Fibroblast of skin of right biceps (primary cell): ENCODE results near the gene SLC39A6.
"Not testable (repeated sequence)": the region's sequence is repeated elsewhere in the genome, so short reads cannot be mapped to it uniquely, and the experiment has no call there.

Experiments
- DNase-seq: peaks from one replicate; pipeline ENCODE4 v3.0.0-alpha.2; 2013

Gene SLC39A6

DNA sequence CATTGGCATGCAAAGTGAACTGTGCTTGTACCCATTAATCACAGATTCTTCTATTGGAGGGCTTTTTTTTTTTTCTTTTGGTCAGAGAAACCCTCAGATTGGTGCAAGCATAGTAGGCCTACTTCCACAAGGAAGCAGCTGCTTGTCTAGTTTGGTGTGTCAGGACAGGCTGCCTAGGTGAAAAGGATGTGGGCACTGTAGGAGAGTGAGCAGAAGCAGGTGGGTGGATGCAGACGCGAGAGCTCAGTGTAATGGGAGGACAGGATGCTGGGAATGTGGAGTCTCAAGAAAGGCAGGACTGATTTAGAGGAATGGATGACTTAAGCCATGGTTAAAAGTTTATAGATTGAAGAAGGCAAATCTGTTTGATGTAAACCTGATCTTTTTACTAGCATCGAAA is 3.6 kb upstream of the SLC39A6 start:
- no peak for DNase-seq

DNA sequence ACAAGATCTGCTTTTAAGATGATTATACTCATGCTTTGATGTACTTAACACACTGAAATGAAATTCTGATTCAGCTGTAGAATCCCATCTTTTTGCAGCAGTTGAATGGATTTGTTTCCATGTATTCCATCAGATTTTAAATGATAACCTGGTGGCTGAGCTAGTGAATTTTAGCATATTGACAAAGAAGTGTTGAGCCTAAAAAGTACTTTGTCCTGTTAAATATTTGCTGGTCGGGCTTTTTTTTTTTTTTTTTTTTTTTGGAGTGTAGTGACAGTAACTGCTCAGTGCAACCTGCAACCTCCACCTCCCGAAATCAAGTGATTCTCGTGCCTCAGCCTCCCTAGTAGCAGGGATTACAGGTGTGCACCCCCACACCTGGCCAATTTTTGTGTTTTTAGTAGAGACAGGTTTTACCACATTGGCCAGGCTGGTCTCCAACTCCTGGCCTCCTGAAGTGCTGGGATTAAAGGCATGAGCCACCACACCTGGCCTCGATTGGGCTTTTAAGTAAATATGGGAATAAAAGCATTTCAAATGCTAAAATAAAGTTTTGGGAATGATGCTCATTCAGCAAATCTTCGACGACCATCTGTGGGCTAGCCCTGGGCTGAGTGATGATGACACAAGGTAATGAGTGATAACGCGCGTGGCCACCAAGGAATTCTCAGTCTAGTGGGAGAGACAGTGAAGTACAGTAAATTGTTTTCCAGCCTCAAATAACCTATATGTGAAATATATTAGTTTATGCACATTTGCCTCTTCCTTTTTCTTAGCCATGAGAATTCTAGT is 2.7 kb upstream of the SLC39A6 start:
- DNase-seq = no peak

DNA sequence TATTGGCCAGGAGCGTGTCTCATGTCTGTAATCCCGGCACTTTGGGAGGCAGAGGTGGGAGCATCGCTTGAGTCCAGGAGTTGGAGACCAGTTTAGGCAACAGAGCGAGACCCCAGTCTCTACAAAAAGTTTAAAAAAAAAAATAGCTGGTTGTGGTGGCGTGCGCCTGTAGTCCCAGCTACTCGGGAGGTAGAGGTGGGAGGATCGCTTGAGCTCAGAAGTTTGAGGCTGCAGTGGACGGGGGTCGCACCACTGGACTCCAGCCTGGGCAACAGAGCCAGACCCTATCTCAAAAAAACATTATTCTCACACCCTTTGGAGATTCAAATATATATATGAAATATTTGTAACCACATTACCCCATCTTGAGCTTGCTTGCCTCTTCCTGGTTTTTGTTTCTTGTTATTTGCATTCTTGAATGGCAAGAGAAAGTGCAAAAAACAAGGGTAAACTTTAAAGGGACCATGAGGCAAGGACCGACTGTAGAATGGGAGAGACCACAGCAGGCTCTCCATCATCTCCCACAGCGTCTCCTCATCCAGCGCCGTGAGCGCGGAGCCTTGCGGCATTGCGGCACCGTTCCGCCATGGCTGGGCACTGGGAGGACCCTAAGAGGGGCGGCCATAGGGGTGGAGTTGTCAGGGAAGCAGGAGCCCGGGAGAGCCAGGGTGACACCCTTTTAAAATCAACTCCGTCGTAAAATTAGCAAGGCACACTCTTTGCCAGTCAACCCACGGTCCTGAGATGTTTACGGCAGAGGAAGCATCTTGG is 1.9 kb upstream of the SLC39A6 start:
- DNase-seq = no peak

DNA sequence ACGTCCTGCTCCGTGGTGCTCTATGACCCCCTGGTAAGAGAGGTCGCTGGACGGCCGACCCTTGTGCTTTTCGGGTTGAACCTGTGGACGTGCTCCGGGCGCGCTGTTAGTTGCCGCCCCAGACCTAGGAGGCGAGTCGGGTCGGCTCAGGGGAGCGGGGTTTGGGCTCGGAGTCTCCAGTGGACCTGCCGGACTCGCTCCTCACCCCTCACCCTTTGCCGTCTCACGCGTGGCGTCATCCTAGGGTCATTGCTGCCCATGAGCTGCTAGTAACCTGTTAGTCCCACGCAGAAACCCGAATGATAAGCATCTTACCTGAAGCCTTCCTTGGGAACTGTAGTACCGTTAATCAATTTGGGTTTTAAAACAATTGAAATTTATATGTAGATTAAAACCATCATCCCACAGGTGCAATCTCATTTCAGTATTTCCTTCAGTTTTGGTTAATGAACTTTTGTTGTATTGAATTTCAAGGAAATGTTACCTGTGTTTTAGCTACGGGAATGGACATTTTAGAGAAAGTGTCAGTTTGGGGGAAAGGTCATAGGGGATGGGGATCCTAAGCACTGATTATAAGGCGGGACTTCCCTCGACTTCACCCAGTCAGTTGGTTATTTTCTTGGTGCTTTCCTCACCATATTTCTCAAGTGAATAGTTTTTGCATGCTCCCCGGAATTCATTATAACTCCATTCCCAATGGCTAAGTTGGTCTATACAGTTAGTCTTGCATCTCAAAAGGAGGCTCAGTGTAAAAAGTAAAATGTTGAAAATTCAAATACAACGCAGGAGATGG is 1.1 kb upstream of the SLC39A6 start:
- no peak for DNase-seq

DNA sequence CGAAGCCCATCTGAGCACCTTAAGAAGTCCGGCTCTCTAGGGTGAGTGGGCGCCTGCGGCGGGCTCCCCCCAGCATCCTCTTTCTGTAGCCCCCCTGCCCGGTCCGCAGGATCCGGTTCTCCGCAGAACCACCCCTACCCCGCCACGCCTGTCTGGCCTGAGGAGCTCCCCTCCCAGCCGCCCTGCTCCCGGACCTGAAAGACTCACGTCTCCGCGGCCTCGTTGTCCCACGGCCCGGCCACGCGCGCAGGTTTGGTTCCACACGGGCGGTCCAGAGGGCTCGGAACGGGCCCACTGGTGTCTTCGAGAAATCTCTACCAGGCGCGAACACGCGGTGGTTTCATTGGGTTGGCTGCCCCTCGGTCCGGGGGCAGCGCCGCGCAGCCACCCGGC is 237 bp downstream of the SLC39A6 start:
- no peak for DNase-seq

DNA sequence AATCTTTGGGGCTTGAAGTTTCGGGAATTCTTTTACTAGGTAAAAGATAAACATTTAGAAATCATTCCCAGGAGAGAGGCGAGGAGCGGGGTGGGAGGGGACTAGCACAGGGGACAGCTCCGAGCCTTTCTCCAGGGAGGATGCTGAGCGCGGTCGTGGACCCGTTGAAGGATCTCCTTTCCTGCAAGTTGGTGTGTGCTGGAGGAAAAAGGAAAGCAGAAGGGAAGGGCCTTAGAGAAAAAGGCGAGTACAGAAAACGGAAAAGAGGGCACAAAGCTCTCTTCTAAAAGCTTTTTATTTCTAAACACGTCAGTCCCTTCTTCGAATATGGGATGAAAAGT is 640 bp downstream of the SLC39A6 start:
- peak; percentile 28 for DNase-seq

DNA sequence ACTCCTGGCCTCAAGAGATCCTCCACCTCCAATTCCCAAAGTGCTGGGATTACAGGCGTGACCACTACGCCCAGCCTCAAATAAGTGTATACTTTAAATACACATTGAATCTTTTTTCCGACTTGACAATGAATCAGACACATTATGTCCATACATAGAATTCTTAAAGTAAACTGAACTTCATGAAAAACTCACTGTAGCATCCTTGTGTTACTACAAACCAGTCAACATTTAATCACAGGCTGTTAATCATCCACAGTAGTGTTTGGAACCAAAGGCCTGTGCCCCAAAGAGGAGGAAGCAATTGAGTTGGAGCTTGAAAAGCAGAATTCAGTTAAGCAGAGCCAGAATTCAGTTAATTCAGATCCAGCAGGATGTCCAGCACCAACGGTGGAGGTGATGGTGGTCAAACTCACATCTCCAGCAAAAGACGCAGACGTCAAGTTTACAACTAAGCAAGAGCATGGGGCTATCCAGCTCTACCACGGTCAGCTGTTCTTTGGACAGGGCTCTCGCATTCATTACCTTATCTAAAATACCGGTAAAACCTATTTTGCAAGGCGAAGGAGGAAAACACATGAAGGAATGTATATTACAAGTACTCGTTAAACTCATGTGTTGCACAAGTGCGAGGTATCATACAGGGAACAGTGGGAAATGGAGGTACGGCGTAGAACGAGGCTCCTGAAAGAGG is 1.2 kb downstream of the SLC39A6 start:
- DNase-seq = no peak

DNA sequence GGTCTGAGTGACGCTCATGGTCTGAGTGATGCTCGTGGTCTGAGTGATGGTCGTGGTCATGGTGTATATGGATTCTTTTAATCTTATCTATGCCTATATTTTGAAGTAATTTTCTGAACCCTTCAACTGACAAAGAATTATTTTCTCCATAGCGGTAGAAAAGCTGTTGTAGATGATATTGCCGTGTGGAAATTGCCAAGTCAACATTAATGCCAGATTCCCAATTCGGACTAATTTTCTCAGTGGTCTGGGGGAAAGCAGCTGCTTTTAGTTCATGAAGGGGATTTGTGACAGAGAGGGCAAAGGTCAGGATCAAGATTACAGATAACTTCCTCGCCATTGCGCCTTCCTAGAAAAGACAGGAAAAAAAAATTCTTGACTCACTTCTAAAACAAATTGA is 2.5 kb downstream of the SLC39A6 start:
- no peak for DNase-seq

DNA sequence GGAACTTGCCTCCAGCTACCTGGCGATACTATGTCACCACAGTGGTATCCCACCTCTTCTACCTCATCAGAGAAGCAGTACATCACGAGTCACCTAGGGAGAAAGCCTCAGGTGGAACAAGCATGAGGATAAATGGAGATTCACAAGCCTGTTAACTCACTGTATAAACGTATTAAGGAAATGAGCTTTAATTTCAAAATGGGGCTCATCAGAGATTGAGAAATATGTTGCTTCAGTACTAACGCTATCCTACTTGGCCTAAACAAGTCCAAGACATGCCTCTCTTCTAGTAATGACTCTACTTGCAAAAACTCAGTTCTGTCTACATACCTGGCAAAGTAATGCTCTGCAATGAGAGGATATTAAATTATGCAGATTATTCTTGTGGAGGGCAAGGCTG is 4.3 kb downstream of the SLC39A6 start:
- DNase-seq = no peak

DNA sequence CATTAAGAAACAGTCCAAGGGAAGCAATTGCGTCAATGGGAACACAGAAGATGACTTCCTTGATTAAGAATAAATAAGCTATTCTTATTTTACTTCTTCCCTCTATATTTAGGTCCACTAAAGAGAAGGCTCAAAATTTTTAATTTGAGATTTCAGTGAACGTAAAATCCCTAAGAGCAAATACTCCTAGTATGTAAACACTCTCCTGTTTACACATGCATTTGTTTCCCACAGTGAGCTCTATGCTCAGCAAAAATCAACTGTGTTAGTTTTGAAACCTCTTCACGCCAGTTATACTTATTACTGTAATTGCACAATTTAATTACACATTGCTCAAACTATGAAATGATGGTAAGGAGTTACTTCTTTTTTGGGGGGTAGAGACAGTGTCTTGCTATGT is 8.8 kb downstream of the SLC39A6 start:
- DNase-seq = no peak

DNA sequence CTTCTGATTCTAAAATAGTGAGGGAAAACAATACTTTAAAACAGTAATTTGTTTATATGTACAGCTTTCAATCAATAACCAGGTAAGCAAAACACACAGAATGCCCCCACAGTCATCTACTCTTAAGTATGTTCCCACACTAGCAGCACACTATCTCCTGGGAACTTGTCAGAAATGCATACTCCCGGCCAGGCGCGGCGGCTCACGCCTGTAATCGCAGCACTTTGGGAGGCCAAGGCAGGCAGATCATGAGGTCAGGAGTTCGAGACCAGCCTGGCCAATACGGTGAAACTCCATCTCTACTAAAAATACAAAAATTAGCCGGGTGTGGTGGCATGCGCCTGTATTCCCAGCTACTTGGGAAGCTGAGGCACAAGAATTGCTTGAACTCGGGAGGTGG is 12.4 kb downstream of the SLC39A6 start:
- not testable (repeated sequence) for DNase-seq

DNA sequence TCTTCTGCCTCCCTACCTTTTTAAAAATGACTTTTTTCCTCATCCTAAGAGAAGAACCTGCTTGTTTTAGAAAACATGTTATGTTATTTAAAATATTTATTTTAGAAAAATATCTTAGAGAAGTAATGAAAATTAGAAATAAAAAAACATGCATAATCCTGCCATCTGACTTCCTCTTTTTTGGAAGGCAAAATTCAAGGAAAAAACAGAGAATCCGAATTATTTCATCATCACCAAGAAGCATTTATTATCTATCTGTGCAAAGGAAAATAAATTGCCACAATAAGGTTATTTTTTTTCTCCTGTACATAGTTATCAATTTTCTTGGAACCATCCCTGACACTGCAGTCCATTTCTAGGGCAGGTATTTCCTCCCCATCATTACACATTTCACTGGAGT is 14.4 kb downstream of the SLC39A6 start:
- DNase-seq = no peak

DNA sequence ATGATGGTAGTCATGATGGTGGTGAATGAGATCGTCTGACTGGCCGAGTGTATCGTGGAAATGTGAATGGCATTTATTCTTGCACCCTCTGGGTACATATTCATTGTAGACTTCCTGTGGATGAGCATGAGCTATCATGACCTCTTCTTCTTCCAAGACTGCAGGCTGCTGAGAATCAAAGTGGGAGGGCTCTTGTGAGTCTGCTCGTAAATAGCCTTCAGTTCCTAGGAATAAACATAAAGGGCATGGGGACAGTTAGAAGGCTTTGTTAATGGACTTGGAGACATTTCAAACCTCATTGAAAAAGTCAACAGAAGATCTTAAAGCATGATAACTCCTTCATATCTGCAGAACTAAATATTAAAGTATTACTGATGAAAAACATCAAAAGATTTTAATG is 14.9 kb downstream of the SLC39A6 start:
- DNase-seq = no peak

DNA sequence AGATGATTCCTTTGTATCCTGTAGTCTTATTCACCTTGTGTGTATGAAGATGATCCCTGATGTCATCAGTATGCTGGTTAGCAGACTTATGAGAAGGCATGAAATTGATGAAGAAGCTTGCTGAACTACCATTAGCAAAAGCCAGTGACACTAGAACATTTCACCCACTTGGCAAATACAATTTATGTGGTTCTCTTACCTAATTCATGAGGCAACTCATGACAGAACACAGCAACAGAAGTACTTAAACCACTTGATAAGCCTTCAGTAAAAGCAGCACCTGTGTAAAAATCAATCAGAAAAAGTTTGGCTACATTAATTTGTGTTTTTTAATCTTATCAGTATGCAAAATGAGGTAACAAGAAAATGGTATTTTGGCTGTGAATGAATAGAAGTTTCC is 16.8 kb downstream of the SLC39A6 start:
- no peak for DNase-seq

DNA sequence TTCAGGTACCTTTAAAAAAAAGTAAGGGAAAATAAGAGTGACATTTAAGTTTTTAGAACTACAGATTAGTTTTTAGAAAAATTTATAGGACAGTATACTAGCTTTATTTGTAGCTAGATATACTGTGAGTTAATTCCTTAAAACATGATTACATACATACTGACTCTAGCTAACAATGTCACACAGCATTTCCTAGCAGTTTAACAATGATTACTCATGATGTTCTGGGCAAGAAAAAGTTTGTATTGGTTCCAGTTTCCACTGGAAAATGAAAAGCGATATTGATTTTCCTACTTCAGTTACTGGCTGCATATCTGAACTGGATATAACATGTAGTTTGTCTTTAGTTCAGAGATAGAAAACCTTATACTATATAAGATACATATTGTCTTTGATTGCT is 19.4 kb downstream of the SLC39A6 start:
- DNase-seq = no peak

DNA sequence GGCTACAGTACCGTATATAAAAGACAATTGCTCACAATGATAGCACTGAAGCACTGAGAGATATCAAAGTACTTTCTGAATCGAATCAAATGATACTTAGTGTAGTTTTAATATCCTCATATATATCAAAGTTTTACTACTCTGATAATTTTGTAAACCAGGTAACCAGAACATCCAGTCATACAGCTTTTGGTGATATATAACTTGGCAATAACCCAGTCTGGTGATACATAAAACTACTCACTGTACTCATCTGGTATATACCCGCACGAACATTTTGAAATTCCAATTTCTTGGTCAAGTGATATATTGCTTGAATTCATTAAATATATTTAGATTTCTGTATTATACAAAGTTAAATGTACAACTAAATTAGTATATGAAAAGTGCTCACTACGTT is 20.5 kb downstream of the SLC39A6 start:
- DNase-seq = no peak

DNA sequence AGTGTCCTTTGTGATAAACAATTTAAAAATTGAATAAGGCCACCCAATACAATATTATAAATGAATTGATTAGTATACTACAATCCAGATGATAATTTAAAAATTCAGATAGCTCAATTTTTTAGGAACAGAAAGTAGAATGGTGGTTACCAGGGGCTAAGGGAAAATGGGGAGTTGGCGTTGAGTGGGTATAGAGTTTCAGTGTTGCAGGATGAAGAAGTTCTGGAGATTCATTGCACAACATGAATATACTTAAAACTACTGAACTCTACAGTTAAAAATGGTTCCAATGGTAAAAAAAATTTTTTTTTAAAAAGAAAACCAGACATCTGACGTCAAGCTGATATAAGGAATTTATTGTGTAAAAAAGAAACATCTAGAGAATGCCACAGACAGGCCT is 20.9 kb downstream of the SLC39A6 start:
- DNase-seq = no peak

DNA sequence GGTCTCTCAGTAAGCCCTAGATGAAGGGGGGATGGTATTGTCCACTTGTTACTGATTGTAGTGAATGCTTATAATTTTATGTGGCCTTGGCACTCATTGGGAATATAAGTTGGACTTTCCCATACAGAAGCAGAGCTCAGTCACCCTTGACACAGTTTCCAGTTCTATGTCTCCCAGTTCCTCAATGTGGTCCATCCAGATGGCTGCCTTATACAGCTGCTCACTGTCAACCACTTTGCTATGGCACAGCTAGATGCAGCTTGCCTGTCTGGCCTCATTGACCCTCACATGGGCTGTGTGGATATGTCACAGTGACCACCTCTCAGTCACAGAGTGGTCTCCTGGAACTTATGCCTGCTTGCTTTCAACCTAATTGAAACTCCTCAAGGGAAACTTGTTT is 21.7 kb downstream of the SLC39A6 start:
- DNase-seq = no peak

DNA sequence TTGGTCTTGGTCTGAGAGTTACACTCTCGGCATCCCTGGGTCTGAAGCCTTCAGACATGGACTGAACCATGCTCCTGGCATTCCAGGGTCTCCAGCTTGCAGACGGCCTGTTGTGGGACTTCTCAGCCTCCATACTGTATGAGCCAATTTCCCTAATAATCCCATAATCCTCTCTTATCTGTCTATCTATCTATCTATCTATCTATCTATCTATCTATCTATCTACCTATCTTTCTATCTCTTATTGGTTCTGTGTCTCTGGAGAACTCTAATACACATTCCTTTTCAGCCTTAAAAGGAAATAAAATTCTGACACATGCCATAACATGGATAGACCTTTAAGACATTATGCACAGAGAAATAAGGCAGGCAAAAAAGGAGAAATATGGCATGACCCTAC is 24.4 kb downstream of the SLC39A6 start:
- no peak for DNase-seq

DNA sequence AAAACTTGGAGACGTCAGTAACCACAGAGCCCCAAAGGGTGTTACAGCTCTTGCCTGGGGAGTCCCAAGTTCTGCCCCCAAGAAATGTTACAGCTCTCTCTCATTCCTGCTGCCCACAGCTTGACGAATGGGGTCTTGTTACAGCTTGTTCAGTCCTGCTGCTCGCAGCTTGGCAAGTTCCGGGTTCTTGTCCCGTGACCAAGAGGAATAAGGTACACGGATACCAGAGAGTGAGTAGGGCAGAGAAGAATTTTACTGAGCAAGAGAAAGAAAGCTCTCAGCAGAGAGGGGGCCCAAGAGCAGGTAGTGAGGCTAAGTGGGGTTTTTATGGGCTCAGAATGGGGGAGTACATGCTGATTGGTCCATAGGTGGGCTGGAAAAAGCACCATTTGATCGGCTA is 27.2 kb downstream of the SLC39A6 start:
- DNase-seq = no peak

DNA sequence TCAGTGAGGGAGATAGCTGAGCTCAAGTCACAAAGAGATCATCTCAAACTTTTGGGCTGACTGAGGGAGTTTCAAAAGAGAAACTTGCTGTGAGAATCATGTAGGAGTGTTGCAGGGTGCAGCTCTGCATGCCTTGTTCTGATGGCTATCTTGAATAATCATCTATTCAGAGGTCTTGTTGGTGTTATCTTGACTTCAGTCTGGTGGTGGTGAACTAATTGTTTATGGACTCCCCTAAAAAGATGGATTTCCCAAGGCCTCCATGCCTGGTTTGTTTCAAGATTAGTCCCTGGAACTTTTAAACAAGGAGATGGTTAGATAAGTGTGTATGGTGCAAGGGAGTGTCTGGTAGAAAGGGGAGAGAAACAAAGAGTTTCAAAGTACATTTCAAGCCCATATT is 29.8 kb downstream of the SLC39A6 start:
- DNase-seq = no peak

DNA sequence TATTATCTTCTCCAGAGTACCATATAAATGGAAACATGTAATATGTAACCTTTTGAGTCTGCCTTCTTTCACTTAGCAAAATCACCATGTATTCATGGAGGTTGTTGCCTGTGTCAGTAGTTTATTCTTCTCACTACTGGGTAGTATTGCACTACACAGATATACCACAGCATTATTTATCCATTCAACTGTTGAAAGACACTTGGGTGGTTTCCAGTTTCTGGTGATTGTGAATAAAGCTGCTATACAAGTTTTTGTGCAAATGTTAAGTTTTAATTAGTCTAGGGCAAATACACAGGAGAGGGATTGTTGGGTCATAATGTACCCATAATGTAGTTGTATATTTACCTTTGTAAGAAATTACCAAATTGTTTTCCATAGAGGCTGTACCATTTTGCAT is 32.2 kb downstream of the SLC39A6 start:
- no peak for DNase-seq

DNA sequence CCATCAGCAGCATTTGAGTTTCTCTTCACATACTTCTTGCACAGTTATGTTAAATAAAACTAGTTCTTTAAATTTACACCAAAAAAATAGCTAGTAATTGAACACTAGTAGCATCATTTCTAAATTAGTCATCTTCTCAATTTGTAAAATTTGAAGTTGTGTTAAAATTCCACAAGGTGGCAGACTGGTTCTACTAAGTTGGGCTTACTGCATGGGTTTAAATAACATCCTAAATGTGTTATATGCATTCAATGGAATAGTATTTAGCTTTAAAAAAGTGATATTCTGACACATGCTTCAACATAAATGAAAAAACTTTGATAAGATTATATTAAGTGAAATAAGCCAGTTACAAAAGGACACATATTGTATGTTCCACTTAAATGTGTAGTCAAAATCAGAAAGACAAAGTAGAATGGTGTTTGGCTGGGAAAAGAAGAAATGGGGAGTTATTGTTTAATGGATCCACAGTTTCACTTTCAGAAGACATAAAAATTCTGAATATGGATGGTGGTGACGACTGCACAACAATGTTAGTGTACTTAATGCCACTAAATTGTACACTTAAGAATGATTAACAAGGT is 33.1 kb downstream of the SLC39A6 start:
- DNase-seq = peak; percentile 69
